ENCODE results near the gene PLET1.

DNA sequence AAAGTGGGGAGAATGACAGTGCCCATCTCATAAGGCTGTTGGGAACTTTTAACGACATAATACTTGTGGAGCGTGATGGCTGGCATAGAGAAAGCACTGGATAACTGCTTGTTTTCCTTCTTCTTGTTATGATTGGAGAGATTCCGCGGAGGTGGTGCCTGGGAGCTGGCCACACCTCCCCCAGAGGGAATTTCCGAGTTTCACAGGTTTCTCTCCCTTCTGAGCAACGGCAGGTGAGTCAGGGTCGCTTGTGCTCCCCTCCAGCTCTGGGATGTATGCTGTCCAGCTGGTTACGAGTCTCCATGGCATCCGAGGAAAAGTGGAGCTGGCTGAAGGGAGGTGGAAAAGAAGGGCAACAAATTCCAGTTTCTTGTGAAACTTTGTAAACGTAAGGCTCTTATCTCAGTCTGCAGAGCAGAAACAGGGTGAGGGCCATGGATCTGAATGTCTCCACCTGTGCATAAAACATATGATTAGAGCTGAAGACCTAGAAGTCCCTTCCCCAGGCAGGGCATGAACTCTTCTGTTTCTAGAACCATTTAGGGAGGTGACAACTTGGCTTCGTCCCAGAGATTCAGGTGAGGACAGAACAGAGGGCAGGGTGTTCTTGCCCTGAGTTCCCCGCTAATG, 10.0 kb upstream of the PLET1 start:
- TF ChIP-seq CTCF (conservative IDR thresholded peaks at IDR 0.05; ENCODE audit: low read length) (no peak), EZH2phosphoT487 (IDR thresholded peaks at IDR 0.05; ENCODE audit: borderline replicate concordance, low read depth, low read length) (no peak)
